ENCODE data around the gene NSD1.
"Not testable (repeated sequence)": the region's sequence is repeated elsewhere in the genome, so short reads cannot be mapped to it uniquely, and the experiment has no call there.

NSD1 gene

DNA sequence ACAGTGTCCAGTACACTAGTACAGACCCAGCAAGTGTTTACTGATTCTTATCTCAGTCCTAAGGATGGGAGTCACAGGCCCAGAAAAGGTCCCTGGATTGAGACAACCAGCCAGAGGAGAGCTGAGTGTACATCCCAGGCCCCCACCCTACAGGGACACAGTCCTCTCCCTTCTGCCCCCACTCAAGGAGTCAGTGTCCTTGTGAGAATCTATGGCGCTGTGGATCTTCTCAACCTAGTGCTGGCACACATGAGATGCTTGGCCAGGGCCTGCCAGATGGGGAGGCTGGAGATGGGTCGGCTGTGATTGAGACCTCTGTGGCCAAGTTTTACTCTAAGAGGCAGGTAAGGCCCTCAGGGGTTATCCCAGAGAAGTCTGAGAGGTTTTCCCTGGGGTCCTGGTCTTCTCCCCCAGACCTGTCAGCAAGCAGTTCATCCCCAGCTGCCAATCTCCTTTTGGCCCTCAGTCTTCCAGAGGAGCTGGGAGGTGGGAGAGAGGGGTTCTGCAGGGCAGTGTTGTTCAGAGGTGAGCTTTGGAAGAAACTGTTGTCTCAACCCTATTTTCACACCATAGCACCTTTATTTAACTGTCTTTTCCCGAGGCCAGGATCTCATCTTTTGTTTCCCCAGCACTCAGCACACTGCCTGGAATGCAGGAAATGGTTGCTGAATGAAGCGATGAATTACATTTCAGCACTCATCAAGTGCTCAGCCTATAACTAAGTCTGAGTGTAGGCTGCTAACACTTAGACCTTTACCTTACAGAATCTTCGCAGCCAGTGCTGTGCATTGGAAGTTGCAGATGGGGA lies 3.2 kb upstream of the NSD1 start:
- no peak for DNase-seq (ENCODE audit: low read depth in 2 of 2)

DNA sequence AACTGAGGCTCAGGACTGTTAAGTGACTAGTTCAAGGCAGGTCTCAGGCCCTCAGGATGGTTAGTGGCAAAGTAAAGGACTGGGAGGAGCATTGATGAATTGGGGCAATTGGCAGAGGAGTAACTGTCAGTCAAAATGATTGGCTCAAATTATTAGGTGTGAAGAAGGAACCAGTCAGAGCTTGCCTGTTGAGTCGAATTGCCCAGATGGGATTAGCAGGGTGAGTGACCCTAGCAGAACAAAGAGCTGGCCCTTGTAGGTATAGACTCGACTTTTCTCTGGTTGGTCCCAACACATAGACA lies 2.6 kb upstream of the NSD1 start:
- no peak for DNase-seq (ENCODE audit: low read depth in 2 of 2)

DNA sequence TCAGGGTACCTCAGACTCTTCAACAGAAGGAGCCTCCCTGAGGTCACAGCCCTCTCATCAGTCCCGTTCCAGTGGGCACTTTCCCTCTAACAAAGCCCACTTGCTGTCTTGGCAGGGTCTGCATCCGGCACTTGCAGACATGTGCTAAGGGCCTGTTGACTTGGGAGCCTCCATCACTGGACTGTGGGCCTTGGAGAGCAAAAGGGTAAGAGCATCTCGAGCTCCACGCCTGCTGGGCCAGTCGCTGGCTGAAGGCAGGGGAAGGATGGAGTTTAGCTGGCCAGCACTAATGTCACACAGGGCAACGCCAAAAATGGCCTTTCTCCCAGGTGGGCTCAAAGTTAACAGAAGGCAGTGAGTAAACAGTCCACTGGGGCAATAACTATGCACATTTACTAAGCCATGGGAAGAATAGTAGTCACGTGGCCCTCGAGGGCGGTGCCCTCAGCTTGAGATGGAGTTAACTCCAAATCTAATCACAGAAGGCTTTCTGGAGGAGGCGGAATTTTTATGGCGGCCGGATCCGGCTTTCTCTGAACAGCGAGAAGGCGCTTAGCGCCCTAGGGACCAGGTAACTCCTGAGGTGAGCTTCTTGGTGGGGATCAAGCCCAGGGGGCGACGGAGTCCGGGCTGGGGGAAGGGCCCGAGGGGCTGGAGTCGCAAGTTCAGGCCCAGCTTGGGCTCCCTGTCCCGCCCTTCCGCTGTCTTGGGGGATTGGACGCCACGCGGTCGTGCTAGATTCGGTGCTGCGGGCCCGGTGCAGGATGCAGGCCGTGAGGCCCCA lies 2.0 kb upstream of the NSD1 start:
- DNase-seq (ENCODE audit: low read depth in 2 of 2), result no peak

DNA sequence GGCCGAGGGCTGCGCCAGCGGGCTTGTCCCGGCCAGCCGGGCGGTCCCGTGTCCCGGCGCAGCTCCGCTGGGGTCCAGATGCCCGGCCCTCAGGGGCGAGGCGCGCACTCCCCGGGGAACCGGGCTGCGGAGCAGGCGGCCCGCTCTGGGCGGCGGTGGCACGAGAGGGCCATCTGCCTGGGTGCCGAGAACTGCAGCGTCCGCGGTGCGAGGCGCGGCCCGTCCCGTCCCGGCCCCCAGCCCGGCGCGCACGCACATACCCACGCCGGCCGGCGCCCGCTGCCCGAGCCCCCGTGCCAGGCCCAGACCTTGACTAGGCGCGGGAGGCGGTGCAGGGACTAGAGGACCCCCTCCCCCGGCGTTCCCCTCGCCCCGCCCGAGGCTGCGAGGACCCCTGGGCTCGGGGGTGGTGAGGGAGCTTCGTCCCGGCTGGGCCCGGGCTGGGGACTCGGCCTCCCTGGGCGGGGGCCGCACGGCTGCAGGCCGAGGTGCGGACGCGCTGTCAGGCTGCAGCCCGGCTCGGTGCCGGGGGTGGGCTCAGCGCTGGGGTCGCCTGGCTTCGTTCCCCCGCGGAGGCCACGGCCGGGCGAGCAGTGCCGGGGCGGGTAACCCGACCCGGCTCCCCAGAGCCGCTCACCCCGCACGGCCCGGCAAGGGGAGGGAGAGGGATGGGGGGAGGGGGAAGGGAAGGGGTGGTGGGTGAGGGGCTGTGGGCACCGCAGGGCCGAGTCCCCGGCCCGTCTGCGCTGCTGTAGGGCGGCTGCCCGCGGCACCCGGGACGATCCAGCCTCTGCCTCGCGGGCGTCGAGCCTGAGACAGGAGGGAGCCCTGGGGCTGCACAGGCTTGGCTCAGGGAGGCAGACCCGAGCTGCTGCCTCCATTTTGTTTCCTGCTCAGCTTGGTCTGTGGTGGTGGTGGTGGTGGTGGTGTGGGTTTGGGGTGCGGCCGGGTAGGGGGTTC lies 1.2 kb upstream of the NSD1 start:
- DNase-seq (ENCODE audit: low read depth in 2 of 2), result no peak

DNA sequence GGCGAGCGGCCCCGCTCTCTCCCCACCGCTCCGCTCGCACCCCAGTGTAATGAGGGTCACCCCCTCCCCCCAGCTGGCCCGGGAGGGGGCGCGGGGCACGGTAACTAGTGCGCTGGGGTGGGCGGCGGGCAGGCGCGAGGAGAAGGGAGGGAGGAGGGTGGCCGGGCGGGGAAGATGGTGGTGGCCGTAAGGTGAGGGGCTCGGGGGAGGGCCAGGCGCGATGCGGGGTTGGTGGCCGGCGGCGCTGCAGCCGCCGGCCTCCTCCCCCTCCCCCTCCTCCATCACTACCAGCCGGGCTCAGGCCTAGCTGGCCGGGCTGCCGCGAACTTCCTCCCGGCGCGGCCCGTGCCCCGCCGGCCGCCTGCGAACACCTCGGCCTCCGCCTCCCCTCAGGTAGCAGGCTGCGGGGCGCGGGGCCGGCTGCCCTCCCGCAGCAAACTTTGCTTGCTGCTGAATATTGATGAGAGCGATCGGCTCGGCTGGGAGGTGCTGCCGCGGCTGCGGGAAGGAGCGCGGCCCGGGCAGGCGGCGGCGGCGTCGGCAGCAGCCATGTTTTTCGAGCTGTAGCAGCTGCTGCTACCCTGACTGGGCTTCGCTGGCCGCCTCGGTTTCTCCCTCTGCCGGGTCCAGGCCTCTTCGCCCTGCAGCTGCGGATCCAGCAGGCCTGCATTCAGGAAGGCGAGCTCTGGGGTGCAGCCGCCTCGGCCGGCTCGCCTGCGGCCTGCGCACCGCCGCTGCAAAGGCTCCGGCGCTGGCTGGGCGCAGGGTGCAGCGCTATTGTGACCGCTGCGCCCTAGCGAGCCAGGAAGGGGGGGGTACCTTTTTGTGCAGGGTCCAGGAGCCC lies 502 bp downstream of the NSD1 start:
- DNase-seq (ENCODE audit: low read depth in 2 of 2), result no peak

DNA sequence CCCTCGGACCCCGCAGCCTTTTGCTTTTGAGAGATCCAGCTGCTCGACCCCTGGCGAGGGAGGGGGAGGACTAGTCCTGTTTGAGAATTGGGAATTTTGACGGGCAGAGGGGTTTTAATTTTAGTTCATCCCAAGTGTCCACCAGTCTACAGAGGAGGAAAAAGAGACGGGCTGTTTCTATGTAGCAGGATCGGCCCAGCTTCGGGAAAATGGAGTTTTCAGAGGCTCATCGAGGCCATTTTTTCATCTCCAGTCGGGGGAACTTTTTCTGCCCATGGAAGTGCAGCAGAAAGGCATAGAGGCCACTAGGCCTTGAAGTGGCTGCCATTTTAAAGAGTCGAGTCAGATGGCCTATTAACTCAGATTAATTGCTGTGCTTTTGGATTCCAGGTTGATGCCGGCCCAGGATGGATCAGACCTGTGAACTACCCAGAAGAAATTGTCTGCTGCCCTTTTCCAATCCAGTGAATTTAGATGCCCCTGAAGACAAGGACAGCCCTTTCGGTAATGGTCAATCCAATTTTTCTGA lies 1.2 kb downstream of the NSD1 start:
- DNase-seq (ENCODE audit: low read depth in 2 of 2), result no peak

DNA sequence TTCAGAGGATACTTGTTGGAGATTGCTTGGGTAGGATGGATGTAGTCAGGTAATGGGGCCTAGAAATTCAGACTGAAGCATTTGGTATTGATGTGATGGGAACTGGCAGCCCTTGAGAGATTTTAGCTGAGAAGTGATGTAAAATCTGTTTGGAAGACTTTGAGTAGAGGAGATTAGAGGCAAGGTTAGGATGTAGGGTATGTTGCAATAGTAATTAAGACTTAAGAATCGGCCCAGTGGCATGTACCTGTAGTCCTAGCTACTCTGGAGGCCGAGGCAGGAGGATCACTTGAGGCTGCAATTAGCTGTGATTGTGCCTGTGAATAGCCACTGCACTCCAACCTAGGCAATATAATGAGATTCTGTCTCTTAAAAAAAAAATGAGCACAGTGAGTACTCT lies 6.7 kb downstream of the NSD1 start:
- no peak for DNase-seq (ENCODE audit: low read depth in 2 of 2)

DNA sequence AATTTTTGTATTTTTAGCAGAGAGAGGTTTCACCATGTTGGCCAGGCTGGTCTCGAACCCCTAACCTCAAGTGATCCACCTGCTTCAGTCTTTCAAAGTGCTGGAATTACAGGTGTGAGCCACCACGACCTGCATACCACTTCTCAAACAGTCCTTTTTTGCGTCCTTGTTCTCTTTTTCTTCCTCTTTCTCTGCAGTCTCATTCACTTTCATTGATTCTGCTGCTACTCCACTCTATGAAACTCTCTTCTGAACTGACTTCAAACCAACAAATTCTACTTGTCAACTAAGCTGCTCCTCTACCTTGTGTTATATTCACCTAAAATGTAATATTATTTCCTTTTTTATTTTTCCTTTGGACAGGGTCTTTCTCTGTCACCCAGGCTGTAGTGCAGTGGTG lies 7.9 kb downstream of the NSD1 start:
- no peak for DNase-seq (ENCODE audit: low read depth in 2 of 2)

DNA sequence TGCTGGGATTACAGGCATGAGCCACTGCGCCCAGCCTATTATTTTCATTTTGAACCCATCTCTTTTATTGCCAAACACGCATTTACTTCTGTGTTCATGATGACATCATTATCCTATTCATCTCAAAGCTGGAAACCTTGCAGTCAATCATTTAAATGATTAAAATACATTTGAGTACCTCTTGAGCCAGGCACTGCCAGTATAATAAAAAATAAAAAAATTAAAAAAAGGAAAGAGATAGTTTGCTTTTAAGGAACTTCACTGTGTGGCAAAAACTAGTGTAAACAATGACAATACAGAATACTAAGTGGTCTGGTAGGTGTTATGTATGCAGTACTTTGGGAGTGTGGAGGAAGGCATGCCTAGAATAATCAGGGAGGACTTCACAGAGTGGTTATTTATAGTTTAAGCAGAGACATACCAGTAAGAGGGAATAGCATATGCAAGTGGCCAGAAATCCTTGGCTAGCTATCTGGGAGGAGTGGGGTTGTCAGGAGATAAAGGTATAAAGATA lies 8.6 kb downstream of the NSD1 start:
- no peak for DNase-seq (ENCODE audit: low read depth in 2 of 2)

DNA sequence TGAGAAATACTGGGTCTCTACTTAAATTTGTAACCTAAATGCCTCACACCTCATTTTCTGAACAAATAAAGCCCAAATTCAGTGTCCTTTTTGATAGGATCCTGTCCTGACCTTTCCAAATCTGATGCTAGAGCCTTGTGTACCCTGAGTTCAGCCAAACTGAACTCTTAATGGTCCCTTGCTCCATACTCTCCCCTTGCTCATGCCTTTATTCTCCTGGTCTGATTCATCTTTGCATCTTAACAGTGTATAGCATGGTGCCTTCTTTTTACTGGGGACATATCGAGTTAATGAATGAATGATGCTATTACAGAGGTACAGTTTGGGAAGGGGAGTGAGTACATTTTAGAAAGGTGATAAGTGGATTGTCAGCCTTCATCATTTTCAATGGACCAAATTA lies 9.2 kb downstream of the NSD1 start:
- DNase-seq (ENCODE audit: low read depth in 2 of 2), result no peak

DNA sequence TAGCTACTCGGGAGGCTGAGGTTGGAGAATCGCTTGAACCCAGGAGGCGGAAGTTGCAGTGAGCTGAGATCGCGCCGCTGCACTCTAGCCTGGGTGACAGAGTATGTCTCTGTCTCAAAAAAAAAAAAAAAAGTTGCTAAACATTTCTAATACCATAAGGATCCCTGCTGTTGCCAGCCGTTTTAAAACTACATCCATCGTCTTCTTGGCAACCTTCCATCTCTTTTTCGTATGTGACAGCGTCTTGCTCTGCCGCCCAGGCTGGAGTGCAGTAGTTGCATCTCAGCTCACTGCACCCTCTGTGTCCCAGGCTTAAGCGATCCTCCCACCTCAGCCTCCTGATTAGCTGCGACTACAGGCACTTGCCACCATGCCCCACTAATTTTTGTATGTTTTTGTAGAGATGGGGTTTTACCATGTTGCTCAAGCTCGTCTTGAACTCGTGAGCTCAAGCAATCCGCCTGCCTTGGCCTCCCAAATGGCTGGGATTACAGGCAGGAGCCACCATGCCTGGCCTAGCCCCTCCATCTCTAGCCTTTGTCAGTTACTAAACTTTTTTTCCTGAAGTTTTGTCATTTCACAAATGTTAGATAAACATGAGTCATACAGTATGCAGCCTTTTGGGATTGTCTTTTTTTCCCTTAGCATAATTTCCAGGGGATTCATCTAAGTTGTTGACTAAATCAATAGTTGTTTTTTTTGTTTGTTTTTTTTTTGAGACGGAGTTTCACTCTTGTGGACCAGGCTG lies 13.5 kb downstream of the NSD1 start:
- no peak for DNase-seq (ENCODE audit: low read depth in 2 of 2)

DNA sequence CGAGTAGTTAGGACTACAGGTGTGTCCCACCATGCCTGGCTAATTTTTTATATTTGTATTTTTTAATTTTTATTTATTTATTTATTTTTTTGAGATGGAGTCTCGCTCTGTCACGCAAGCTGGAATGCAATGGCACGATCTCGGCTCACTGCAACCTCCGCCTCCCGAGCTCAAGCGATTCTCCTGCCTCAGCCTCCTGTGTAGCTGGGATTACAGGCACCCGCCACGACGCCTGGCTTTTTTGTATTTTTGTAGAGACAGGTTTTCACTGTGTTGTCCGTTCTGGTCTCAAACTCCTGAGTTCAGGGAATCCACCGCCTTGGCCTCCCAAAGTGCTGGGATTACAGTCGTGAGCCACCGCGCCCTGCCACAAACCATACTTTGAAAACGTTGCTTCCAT lies 16.5 kb downstream of the NSD1 start:
- not testable (repeated sequence) for DNase-seq (ENCODE audit: low read depth in 2 of 2)

DNA sequence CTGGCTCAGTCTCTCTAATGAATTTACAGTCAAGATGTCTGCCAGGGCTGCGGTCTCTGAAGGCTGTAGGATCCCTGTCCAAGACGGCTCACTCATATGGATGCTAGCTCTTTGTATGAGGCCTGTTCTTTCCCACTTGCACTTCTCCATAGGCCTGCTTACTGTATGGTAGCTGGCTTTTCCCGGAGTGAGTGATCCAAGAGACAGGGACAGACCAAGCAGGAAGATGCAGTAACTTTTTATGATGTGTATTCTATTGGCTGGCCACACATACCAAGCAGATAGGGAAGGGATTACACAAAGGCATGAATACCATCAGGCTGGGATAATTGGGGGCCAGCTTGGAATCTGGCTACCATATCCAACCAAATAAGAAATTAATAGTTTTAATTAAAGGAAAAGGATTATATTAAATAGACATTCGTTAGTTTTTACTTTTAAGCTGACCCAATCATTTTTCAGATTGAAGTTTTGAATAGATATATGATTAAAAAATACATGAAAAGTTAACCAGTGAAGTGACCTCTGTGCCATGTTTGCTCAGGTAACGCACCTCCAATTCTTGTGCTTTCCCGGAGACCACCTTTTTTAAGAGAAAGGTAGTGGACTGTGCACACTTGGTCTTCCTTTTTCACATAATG lies 20.6 kb downstream of the NSD1 start:
- DNase-seq (ENCODE audit: low read depth in 2 of 2), result no peak

DNA sequence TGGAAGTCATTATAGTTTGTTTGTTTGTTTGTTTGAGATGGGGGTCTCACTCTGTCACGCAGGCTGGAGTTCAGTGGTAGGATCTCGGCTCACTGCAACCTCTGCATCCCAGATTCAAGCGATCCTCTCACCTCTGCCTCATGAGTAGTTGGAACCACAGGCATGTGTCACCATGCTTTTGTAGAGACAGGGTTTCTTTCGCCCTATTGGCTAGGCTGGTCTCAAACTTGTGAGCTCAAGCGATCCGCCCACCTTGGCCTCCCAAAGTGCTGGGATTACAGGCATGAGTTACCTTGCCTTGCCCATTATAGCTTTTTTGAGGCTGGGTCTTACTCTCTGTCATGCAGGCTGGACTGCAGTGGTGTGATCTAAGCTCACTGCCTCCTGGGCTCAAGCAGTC lies 28.8 kb downstream of the NSD1 start:
- DNase-seq (ENCODE audit: low read depth in 2 of 2), result no peak

DNA sequence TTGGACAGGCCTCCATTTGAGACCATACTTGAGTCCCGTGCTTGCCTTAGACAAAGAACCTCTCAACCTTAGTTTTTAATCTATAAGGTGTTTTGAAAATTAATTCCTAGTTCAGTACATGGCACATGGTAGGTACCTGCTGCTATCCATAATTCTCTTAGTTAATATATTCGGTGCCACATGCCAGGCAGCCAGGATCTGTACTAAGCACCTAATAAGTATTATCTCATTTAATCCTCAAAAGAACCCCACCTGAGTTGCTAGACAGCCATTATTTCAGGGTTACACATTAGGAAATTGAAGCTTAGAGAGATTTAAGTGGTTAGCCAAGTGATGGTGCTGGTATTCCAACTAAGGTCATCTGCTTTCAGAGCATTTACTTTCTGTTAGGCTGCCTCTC lies 29.9 kb downstream of the NSD1 start:
- no peak for DNase-seq (ENCODE audit: low read depth in 2 of 2)

DNA sequence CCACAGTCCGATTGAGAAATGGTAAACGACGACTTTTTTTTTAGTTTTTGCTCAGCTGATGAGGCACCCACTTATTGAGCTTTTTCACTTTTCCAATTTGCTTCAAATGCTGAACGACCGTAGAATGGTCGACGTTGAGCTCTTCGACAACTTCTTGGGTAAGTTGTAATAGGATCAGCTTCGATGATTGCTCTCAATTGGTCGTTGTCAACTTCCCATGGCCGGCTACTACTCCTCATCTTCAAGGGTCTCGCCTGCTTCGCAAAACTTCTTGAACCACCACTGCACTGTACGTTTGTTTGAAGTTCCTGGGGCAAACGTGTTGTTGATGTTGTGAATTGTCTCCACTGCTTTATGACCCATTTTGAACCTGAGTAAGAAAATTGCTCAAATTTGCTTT lies 35.7 kb downstream of the NSD1 start:
- no peak for DNase-seq (ENCODE audit: low read depth in 2 of 2)

DNA sequence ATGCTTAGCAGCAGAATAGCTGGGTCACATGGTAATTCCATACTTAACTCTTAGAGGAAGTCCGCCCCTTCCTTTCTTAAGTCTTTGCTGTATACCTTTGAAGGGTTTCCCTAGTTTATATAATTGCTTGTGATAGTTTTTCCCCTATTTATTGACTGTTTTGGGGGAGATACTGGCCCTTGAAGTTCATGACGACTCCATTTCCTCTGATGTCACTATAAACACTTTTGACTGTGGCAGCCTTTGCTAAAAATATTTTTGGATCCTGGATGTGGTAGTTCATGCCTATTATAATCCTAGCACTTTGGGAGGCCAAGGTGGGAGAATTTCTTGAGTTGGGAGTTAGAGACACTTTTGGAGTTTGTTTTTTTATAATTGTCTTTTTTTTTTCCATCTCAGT lies 38.4 kb downstream of the NSD1 start:
- no peak for DNase-seq (ENCODE audit: low read depth in 2 of 2)

DNA sequence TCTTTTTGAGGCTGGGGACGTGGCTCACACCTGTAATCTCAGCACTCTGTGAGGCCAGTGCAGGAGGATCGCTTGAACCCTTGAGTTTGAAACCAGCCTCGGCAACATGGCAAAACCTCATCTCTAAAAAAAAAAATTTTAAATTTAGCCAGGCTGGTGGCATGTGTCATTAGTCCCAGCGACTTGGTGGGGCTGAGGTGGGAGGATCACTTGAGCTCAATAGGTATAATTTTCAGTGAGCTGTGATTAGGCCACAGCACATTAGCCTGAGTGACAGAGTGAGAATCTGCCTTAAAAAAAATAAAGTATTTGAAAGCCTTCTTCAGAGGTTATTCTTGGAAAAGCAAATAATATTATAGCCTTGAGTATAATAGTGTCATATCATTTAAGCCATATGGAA lies 41.8 kb downstream of the NSD1 start:
- DNase-seq (ENCODE audit: low read depth in 2 of 2), result no peak

DNA sequence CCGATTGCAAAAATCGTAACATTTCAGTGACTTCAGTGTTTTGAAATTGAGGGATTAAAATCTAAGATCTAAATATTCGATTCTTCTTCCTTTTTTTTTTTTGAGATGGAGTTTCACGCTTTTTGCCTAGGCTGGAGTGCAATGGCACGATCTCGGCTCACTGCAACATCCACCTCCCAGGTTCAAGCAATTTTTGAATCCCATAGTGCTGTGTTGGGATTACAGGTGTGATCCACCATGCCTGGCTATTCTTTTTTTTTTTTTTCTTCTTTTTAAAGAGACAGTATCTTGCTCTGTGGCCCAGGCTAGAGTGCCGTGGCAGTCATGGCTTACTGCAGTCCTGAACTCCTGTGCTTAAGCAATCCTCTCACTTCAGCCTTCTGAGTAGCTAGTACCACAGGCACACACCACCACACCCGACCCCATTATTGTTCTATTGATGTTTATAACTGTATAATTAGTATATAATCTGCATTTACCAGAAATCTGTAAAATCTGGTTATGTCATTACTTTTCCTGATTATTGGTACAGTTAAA lies 42.7 kb downstream of the NSD1 start:
- no peak for DNase-seq (ENCODE audit: low read depth in 2 of 2)

All from fibroblast of skin of left quadriceps (primary cell).